GM21717 (cell line): ENCODE data around the gene PTTG2.

Source experiments
- ATAC-seq: cut with Tn5 transposase; IDR thresholded peaks from one replicate; pipeline ENCODE4 v1.9.1; 2021; ENCODE audit warnings: mild to moderate bottlenecking, moderate library complexity; ENCODE audit not compliant: unreplicated experiment

Gene PTTG2

DNA sequence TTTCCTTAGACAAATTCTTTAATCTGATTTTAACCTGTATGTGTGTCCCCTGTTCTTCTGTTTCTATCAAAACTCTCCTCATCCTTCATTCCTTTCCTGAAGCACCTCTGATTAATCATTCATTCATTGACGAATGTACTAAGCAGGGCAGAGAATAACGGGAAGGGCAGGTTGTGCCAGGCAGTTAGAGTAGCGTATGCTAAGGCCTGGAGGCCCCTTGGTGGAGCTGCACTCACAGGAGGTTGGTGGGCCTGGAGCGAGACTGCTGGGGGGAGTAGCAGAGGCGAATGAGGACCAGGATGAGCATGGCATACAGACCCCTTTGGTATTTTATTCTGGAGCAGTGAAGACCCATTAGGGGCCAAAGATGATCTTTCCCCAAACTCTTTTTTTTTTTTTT, 22.5 kb downstream of the PTTG2 start:
- no peak for ATAC-seq

DNA sequence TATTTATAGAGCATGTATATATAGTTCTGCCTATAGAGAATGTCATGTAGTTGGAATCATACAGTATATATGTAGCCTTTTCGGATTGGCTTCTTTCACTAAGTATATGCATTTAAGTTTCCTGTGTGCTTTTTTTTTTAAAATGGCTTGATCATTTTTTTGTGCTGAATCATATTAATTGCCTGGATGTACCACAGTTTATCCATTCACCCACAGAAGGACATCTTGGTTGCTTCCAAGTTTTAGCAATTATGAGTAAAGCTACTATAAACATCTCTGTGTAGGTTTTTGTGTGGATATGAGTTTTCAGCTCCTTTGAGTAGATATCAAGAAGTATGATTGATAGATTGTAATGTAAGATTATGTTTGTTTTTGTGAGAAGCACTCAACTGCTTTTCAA, 23.8 kb downstream of the PTTG2 start:
- no peak for ATAC-seq

DNA sequence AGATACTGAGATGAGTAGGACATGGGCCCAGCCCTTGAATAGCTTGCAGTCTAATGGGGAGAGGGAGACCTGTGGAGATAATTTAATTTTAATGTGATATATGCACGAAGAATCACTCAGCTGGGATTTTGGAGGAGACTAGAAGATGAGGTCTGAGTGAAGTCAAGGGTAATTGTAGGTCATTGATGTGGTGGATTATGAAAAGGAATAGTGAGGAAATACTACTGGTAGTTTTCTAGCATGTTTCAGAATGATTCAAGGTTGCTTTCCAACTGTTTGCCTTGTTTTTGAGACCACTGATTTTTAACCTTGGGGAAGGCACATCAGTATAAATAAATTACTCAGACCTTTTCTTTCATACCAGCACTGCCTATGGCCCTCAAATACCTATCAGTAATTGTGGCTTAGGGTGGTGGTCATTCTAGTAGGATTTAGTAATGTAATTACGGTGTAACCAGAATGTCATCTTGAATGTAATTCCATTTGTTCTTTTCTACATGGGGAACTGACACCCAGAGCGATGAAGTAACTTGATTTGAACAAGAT, 25.6 kb downstream of the PTTG2 start:
- ATAC-seq: peak; percentile 37

DNA sequence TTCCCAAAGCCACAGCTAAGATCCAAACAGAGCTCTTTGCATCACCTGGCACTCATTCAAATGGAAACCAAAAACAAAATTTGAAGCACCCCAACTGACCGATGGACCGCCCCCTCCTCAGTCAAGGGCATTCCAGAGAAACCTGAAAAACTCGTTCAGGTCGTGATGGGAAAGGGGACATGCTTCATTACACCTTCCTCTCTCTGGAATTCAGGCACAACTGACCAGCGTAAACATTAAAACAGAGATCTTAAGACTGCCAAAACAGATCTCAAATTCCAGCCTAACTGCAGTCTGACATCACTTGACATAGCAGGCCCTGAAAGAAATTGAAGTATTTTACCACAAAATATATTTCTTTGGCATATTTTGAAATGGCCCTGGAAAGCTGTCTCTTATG, 28.5 kb downstream of the PTTG2 start:
- ATAC-seq: no peak

DNA sequence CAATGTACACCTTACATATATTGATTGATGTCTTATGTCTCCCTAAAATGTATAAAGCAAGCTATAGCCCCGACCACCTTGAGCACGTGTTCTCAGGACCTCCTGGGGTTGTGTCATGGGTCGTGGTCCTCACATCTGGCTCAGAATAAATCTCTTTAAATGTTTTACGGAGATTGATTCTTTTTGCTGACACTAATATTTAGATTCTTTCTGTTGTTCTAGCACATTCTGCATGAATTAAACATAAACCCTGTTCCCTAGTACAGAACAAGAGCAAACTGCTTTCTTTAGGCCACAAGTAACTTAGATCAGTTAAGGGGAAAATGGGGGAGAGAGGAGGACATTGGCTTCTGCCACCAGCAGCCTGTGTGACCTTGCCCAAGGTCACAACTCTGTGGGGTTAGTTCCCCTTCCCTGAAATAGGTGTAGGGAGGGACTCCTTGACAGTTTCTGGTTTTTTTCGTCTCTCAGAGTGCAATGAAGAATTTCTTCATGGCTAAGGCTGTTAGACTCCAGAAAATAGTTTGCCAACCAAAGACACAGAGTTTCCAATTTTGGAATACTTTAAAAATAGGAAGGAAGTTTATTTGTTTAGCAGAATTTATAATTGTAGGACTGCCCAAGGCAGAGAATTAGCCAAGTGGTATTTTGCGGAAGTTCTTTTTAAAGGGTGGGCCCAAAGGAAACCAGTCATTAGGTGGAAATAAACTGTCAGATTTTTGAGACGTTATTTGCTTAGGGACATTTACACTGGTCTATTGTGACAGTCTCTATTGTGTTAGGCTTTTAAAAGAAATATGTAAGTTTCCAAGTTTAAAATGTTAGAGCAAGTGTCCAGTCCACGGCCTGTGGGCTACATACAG, 29.4 kb downstream of the PTTG2 start:
- ATAC-seq: no peak

DNA sequence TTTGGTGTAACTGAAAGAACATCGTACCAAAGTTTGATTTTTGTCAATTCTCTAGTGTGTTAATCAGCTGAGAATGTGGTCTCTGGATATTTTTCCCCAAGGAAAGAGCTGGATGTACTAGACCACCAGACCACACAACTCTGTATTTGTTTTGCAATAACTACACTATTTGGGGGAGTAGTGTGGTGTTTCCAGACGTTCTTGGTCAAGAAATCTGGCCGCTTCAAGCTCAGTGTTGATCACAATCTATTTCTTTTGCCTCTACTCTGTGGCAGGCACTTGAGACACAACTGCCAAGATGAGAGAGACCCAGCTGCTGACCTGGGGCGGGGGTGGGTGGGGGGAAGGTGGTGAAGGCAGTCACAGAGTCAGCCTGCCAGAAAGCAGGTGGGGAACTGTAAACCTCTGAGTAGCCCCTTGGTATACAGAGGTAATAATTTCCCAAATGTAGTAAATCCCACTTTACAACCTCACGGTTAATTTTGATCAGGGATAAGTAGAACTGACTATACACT, 30.6 kb downstream of the PTTG2 start:
- no peak for ATAC-seq

DNA sequence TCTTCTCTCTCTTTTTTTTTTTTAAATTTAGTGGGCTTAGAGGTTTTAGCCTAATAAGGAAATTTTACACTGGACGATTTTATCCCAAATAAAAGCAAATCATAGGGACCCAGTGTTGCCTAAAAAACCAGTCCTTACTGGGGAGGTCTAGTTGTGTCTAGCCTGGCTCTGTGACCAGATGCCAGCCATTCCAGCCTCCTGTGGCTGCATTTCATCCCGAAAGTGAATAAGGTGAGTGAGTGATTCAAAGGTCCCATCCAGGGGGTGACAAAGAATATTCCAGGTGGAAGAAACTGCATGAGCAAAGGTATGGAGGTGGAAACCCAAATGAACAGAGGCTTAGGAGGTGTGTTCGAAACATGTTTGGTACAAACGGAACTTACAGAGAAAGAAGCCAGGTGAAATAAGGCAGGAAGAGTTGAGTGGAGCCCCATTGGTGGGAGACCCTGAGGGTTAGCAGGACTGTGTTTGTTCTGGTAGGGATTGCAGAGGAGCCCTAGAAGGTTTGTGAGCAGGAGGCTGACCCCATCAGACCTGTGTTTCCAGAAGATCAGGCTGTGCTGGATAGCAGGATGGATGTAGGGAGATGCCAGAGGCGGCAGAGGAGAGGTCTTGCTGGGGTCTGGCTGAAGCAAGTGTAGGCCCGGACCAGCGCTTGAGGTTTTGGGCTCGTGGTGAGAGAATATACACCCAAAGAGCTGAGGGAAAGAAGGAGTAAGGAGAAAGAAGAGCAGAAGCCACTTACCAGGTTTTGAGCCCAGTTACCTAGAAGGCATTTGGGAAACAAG, 31.6 kb downstream of the PTTG2 start:
- no peak for ATAC-seq

DNA sequence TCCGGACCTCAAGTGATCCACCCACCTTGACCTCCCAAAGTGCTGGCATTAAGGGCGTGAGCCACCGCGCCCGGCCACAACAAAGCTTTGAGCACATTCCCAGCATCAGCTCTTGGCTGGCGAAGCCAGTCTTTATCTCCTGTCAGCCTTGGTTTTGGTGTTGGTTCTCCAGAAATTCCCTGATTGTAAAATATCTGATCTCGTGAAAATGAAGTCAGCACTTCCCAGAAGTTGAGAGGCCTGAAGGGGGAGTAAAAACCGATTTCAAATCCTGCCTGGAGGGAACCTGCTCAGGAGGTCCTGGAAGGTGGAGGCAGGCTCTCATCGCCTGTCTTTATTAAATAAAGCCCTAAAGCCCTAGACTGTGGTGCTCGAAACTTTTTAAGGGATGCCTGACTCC, 33.6 kb downstream of the PTTG2 start:
- no peak for ATAC-seq

DNA sequence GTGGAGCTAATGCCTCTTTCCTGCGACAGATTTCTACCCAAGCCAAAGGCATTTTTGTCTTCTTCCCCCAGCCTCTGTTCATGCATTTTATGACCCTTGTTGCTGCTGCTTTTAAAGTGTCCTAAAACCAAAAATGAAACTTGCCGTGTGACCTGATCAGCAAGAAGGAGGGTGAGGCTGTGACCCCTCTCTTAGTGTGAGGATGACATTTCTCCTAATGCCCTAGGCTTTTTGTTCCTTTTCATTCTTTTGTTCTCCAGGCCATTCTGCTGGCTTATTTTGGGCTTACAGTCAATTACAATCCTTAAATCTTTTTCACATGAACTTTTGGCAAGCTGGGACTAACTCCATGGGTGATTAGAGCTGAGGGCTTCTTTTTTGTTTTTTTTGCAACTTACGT, 34.4 kb downstream of the PTTG2 start:
- peak; percentile 85 for ATAC-seq

DNA sequence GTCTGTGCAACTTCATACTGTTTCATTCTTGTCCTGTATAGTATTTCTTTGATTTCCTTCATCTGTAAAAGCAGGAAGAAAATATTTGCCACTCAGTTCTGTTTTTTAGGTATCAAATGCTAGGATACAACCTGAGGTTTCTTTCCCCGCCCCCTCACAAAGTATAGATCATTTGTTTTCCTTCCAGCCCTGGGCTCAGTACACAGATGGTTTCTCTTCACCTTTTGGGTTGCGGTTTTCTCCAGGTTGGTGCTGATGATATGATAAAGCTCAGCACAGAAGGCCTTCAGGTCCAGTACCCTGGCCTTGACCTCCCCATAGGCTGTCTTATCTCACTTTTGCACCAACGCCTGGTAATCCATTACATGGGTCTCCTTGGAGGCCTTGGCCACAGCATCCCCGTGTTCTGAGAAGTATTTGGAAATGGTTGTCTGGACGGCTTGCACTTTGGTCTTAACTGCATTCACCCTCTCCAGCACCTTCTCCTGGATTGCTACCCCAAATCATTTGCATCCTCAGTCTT, 35.2 kb downstream of the PTTG2 start:
- no peak for ATAC-seq

DNA sequence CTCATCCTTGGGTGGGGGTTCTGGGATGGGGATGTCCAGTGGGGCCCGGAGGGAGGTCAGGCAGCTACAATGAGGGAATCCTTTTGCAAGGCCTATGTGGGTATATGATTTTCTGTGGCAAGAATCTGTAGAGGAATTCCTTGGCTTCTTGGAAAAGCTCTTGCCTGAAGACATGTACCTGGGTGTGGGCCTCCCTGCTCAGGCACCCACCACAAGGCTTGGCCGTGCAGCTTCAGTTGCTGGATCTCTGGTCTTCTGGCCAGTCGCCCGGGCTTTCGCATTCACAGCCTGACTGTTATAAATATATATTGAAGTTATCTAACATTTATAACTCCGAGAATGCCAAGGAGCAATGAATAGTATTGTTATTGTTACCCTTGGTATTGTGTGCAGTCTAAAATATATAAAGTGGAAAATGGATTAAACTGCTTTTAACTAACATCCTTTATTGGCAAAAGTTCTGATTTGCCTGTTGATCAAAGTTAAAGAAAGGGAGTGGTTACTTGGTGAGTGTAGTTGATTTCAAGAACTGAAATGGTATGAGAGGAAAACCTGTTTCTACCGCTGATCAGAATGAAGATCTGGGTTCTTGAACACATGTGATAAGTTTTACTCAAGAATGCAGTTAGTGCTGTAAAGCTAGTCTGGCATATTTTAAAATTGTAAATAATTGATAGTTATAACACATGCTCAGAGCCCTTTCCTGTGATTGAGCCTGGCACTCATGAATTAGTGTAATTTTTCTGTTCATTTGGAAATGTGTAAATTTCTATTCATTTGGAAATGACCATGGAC, 36.0 kb downstream of the PTTG2 start:
- no peak for ATAC-seq

DNA sequence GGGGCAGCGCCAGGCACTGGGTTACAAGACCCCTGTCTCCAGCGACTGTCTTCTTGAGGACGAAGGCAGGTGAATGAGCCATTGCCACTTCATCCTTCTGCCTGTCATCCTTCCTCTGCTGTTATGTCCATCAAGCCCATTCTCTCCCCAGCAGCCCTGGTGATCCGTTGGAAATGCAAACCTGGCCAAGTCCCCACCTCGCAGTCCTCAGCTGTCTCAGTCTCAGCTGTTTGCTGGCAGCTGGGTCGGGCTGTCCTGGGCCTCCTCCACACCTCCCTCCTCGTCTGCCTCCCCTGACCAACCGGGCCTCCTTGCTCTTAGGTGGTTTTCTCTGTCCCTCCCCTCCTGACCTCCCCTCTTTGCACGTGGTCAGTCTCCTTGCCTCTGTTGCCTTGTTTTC, 38.0 kb downstream of the PTTG2 start:
- no peak for ATAC-seq

DNA sequence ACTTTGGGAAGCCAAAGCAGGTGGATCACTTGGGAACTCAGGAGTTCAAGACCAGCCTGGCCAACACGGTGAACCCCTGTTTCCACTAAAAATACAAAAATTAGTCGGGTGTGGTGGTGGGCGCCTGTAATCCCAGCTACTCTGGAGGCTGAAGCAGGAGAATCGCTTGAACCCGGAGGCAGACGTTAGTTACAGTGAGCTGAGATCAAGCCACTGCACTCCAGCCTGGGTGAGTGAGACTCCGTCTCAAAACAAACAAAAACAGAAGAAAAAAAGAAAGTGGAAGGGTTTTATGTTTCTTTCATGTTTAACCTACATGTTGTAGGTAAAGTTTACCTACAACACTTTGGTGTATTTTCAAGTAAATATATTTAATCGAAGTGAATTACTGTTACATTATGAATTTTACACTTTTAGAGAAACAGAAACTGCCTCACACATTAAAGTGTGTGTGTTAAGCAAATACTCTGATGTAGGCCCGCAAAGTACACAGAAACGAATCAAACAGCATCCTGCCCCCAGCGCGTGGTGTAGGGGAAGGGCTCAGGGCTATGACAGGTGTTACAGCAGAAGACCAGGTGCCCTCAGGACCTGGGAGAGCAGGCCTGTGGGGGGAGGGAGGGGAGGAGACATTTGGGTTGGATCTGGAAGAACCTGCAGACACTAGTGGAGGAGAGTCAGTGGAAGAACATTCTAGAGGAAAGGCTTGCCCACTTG, 39.0 kb downstream of the PTTG2 start:
- no peak for ATAC-seq

DNA sequence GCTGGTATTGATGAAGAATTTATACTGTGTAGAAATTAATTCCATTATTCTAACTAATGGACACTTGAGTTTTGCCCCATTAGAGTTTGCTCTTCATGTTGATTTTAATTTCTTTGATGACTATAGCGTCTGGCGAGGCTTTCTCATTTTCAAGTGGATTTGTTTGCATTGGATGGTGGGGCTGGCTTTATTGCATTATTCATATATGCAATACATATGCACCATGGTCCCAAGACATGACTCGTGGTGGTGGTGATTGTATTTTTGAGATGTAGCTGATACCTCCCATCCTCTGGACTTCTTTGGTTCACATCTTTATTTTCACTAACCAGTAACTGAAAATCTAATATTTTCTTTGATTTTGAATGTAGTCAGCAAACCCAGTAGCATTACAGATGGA, 39.8 kb downstream of the PTTG2 start:
- ATAC-seq: no peak

DNA sequence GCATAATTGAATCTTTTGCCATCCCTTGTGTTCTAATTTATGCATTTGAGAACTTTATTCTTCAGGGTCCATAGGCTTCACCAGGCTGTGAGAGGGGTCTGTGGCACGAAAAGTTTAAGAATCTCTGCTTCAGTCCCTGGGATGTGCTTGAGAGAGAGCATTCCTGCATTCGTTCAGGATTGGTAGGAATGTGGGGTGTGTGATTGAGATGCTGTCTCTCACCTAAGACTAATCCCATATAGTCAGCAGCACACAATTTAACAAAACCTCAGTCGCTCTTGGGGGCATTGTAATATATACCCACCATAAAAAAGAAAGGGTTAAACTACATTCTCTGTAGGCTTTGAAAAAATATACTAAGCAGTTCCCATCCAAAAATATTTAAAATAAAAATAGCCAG, 41.7 kb downstream of the PTTG2 start:
- ATAC-seq: no peak

DNA sequence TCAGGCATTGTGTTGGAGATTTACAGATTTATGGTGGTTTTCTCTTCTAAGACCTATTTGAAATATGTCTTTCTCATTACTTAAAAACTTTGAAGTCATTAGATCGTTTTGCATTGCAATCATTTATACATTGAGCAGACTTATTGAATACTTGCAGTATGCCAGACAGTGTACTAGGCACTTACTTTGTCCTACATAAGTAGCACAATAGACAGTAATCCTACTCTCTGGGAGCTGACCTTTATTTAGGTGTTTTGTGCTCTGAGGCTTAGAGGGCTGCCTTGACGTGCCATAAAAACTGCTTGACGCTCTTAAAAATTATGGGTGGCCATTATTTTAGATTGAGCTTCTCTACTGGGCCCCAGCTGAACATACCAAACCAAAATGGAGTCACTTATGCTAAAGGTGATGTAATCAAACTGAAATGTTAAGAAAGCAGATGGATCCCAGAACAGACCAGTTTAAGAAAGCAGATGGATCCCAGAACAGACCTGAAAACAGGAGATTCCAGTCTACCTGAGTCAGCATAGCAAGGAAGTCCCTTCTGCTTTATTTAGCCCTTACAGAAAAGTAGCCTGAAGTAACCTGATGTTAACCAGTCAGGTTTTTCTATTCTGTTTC, 42.4 kb downstream of the PTTG2 start:
- ATAC-seq: no peak

DNA sequence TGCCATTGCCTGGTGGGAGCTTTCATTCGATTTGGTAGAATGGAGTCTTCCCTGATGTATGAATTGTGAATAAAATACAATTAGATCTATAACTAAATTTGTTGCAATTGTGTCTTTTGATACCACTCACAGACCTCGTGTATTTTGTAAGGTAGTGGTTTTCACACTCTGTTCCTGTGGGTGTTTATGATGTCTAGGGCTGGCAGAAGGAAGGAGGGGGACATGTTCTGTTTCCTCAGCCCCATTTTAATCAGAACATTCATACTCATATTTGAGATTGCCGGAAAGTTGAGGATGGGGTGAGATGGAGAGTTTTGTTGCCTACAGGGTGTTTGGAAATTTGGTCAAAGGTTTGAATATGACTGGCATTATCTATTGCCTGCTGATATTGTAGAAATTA, 42.9 kb downstream of the PTTG2 start:
- ATAC-seq: no peak

DNA sequence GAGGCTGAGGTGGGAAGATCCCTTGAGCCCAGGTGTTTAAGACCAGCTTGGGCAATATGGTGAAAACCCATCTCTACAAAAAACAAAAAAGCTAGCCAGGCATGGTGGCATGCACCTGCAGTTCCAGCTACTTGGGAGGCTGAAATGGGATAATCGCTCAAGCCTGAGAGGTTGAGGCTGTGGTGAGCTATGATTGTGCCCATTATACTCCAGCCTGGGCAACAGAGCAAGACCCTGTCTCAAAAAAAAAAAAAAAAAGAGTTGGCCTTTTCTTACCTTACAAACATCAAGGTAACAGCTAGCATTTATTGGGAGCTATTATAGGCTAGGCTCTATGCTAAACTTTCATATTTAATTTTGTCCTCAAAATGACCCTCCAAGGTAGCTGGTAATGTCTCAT, 43.4 kb downstream of the PTTG2 start:
- ATAC-seq: no peak

DNA sequence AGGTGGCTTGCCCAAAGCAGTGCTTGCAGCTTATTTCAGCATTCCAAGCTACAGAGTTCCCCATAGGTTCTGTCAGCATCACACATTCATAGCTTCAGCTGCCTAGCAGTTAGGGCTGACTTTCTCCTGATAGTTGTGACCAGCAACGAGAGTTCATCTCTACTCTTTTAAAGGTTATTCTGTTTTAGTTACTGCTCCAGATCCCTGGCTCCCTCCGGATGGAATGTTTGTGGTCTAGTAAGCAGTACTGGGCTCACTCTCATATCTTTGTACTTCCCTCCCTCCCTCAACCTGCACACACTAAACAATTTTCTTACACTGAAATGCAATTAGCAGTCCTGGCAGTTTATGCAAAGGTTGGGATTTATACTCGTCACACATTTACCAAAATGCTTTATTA, 43.9 kb downstream of the PTTG2 start:
- no peak for ATAC-seq

DNA sequence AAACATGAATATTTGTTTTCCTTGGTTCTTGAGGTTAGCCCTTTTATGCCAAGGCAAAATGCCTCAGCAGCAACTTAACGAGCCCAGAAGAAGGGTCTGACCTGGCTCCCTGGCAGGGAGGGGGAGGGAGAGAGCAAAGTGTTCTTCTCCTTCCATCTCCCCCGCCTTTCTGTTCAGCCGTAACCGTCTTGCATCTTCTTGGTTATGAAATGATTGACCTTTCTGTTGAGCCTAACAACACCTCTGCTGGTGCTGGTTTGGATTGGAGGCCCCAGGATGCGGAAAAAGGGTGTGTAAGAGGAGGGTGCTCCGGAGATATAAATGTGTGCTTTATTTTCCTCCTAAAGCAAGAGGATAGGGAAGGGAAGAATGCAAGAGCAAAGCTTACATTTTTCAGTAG, 44.7 kb downstream of the PTTG2 start:
- no peak for ATAC-seq
